Endothelial cell (in vitro differentiated cells): ENCODE measurements around the gene ULK3. TPM values are rescaled to one million over a fixed set of nuclear protein-coding genes. Genes with fewer than 3 reads are reported as not detected.

ENCODE experiments used
- DNase-seq: peaks from one replicate; pipeline ENCODE4 v3.0.0; 2021; ENCODE audit warnings: low spot score
- H3K27ac Mint-ChIP-seq: one replicate; pipeline ENCODE4 v1.8.0; 2021; ENCODE audit warnings: mixed read lengths, inconsistent platforms; ENCODE audit not compliant: unreplicated experiment
- H3K27me3 Mint-ChIP-seq: one replicate; pipeline ENCODE4 v1.8.0; 2021; ENCODE audit warnings: mild to moderate bottlenecking, moderate library complexity, mixed read lengths, inconsistent platforms; ENCODE audit not compliant: unreplicated experiment
- H3K36me3 Mint-ChIP-seq: one replicate; pipeline ENCODE4 v1.8.0; 2021; ENCODE audit warnings: mild to moderate bottlenecking, low read depth, mixed read lengths, inconsistent platforms; ENCODE audit not compliant: unreplicated experiment
- H3K4me1 Mint-ChIP-seq: one replicate; pipeline ENCODE4 v1.8.0; 2021; ENCODE audit warnings: mild to moderate bottlenecking, mixed read lengths, inconsistent platforms; ENCODE audit not compliant: unreplicated experiment
- H3K4me3 Mint-ChIP-seq: one replicate; pipeline ENCODE4 v1.8.0; 2021; ENCODE audit warnings: mild to moderate bottlenecking, mixed read lengths, inconsistent platforms; ENCODE audit not compliant: unreplicated experiment
- H3K9me3 Mint-ChIP-seq: one replicate; pipeline ENCODE4 v1.8.0; 2021; ENCODE audit warnings: mixed read lengths, inconsistent platforms; ENCODE audit not compliant: unreplicated experiment
- CTCF ChIP-seq: fragments of 200-600 bp; sonication (generic); IDR thresholded peaks from one replicate; pipeline ENCODE4 v1.5.0; 2021; ENCODE audit warnings: antibody characterized with exemption; ENCODE audit not compliant: unreplicated experiment
- total RNA-seq: library from RNA; stranded (reverse); fragmentation: NEBNext Ultra II Directional; extraction: Animal tissue kit (Norgen Biotek cat#: 25700); gene quantifications from one replicate; pipeline ENCODE4 v1.2.1, GENCODE V29; 2021; ENCODE audit not compliant: unreplicated experiment

ULK3 gene
- total RNA-seq, 1 donor from 2014 or later: 25.6 TPM

GRCh38 chr15:74799856-74800558, 42.9 kb downstream of the ULK3 start:
- H3K9me3 Mint-ChIP-seq: no peaks in the 10 kb centered on the region
- peaks cover 9% of the 10 kb centered on the region for H3K27me3 Mint-ChIP-seq
- peaks cover 19% of the 10 kb centered on the region for H3K36me3 Mint-ChIP-seq
- H3K27ac Mint-ChIP-seq: no peak overlapping the region
- H3K4me3 Mint-ChIP-seq: no peak overlapping the region
- peak; percentile 91 for TF ChIP-seq CTCF
- DNase-seq: peak; percentile 75
- H3K4me1 Mint-ChIP-seq: peaks cover 3% of the 10 kb centered on the region

GRCh38 chr15:74799255-74799855, 43.6 kb downstream of the ULK3 start:
- Mint-ChIP-seq H3K4me3 (no peak overlapping the region), H3K36me3 (peaks cover 16% of the 10 kb centered on the region), H3K27me3 (peaks cover 6% of the 10 kb centered on the region), H3K4me1 (peaks cover 5% of the 10 kb centered on the region), H3K27ac (no peak overlapping the region), H3K9me3 (no peaks in the 10 kb centered on the region)
- no peak for TF ChIP-seq CTCF
- no peak for DNase-seq

- Mint-ChIP-seq H3K9me3 (no peaks in the 10 kb centered on the region), H3K27ac (no peak overlapping the region), H3K36me3 (peaks cover 9% of the 10 kb centered on the region), H3K4me1 (peaks cover 5% of the 10 kb centered on the region), H3K27me3 (peaks cover 6% of the 10 kb centered on the region), H3K4me3 (no peak overlapping the region)
- no peak for DNase-seq
- TF ChIP-seq CTCF: no peak
These were observed 44.3 kb downstream of the ULK3 start for GRCh38 chr15:74798388-74799254.

GRCh38 chr15:74795966-74796625, 46.9 kb downstream of the ULK3 start:
- no peak for DNase-seq
- Mint-ChIP-seq H3K27ac (no peak overlapping the region), H3K9me3 (no peaks in the 10 kb centered on the region), H3K27me3 (peaks cover 4% of the 10 kb centered on the region), H3K36me3 (peaks cover 7% of the 10 kb centered on the region), H3K4me1 (peaks cover 7% of the 10 kb centered on the region), H3K4me3 (peak overlapping the region; percentile 6)
- no peak for TF ChIP-seq CTCF
